ENCODE measurements around the gene ARGLU1. TPM values are rescaled to one million over a fixed set of nuclear protein-coding genes. Genes with fewer than 3 reads are reported as not detected.
"Not testable (repeated sequence)": the region's sequence is repeated elsewhere in the genome, so short reads cannot be mapped to it uniquely, and the experiment has no call there.

Gene ARGLU1
- total and polyA plus RNA-seq, 10 donors: 99.5 to 204 (median 135) TPM

DNA sequence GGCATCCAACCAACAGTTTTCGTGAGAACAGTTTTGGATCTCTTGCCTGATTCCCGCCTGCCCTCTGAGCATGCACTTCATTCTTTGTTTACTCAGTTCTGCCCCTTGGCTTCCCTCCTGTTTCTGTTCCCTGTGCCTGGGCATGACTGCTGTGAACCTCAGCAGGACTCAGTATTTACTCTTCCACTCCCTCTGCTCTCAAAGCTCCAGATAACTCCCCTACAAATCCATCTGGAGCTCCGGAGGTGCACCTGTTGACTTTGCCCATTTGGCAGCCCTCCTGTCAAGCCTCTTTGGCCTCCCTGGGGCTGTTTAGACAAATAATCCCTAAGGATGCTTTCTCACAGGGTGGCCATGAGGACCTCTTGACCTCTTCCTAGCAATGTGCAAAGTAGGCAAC is 34.2 kb upstream of the ARGLU1 start:
- Histone ChIP-seq H3K27ac (no peak overlapping the region), H3K4me3 (no peak overlapping the region), H3K9me3 (no peaks in the 10 kb centered on the region), H3K36me3 (no peaks in the 10 kb centered on the region), H3K27me3 (replicated peaks in 1 of 7) (no peaks in the 10 kb centered on the region), H3K4me1 (peaks cover 0 to 12% (median 7%) of the 10 kb centered on the region in 6 donors)
- no peak for DNase-seq
- intact Hi-C loops (cut with DNase I; ENCODE audit: low total_unique reads): no loop called here
- TF ChIP-seq POLR2AphosphoS5 (IDR thresholded peaks at IDR 0.05) (no peak), POLR2A (IDR thresholded peaks at IDR 0.05) (no peak)
- TF ChIP-seq, protein P1, sequence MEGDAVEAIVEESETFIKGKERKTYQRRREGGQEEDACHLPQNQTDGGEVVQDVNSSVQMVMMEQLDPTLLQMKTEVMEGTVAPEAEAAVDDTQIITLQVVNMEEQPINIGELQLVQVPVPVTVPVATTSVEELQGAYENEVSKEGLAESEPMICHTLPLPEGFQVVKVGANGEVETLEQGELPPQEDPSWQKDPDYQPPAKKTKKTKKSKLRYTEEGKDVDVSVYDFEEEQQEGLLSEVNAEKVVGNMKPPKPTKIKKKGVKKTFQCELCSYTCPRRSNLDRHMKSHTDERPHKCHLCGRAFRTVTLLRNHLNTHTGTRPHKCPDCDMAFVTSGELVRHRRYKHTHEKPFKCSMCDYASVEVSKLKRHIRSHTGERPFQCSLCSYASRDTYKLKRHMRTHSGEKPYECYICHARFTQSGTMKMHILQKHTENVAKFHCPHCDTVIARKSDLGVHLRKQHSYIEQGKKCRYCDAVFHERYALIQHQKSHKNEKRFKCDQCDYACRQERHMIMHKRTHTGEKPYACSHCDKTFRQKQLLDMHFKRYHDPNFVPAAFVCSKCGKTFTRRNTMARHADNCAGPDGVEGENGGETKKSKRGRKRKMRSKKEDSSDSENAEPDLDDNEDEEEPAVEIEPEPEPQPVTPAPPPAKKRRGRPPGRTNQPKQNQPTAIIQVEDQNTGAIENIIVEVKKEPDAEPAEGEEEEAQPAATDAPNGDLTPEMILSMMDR (IDR thresholded peaks at IDR 0.05 in 8 of 11, conservative IDR thresholded peaks at IDR 0.05 in 3 of 11): no peak
- WGBS, 5 donors: 92 to 99% (median 95%) methylated on average over 3 of the region's 3 CpGs

DNA sequence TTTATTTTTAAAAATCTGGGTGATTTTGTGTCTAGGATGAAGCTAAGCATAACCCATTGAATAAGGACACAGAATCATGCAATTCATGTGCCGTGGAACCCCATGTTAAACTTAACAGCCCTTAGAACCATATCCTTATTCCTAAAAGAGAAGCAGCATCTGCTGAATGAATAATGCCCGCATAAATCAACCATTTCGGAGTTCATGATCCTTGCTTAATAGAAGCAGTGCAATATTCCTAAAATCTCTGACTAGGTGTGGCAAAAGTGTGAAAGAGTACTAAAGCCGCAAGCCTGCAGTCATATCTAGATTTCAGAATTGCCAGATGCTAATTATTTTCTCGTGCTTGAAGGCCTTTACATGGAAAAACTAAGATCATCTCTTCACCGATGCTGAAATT is 33.6 kb upstream of the ARGLU1 start:
- no peaks in the 10 kb centered on the region for H3K9me3 ChIP-seq
- 71 to 76% (median 74%) methylated on average over 6 of the region's 6 CpGs for WGBS, 5 donors

DNA sequence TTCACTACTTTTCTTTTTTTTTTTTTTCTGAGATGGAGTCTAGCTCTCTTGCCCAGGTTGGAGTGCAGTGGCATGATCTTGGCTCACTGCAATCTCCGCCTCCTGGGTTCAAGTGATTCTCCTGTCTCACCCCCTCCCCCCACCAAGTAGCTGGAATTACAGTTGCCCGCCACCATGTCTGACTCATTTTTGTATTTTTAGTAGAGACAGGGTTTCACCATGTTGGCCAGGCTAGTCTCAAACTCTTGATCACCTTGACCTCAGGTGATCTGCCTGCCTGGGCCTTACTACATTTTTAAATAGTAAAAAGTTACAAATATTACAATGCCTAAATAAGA is 32.8 kb upstream of the ARGLU1 start:
- WGBS, 5 donors: 55 to 72% (median 68%) methylated on average over 2 of the region's 2 CpGs
- intact Hi-C loops (cut with DNase I; ENCODE audit: low total_unique reads); H3K36me3 ChIP-seq; H3K4me3 ChIP-seq; DNase-seq; H3K27me3 ChIP-seq (replicated peaks in 1 of 7); H3K27ac ChIP-seq; H3K9me3 ChIP-seq: not testable (repeated sequence)
- H3K4me1 ChIP-seq: peaks cover 0 to 12% (median 7%) of the 10 kb centered on the region in 6 donors

More for the DNA sequence above, 33.6 kb upstream of the ARGLU1 start:
- H3K27ac ChIP-seq: no peak overlapping the region
- no peak for DNase-seq
- TF ChIP-seq, protein P1 (IDR thresholded peaks at IDR 0.05 in 8 of 11, conservative IDR thresholded peaks at IDR 0.05 in 3 of 11): no peak
- TF ChIP-seq POLR2A (IDR thresholded peaks at IDR 0.05): no peak
- TF ChIP-seq POLR2AphosphoS5 (IDR thresholded peaks at IDR 0.05): no peak
- H3K4me3 ChIP-seq: no peak overlapping the region
- H3K27me3 ChIP-seq (replicated peaks in 1 of 7): no peaks in the 10 kb centered on the region
- intact Hi-C loops (cut with DNase I; ENCODE audit: low total_unique reads): no loop called here
- peaks cover 0 to 12% (median 7%) of the 10 kb centered on the region in 6 donors for H3K4me1 ChIP-seq
- H3K36me3 ChIP-seq: no peaks in the 10 kb centered on the region

DNA sequence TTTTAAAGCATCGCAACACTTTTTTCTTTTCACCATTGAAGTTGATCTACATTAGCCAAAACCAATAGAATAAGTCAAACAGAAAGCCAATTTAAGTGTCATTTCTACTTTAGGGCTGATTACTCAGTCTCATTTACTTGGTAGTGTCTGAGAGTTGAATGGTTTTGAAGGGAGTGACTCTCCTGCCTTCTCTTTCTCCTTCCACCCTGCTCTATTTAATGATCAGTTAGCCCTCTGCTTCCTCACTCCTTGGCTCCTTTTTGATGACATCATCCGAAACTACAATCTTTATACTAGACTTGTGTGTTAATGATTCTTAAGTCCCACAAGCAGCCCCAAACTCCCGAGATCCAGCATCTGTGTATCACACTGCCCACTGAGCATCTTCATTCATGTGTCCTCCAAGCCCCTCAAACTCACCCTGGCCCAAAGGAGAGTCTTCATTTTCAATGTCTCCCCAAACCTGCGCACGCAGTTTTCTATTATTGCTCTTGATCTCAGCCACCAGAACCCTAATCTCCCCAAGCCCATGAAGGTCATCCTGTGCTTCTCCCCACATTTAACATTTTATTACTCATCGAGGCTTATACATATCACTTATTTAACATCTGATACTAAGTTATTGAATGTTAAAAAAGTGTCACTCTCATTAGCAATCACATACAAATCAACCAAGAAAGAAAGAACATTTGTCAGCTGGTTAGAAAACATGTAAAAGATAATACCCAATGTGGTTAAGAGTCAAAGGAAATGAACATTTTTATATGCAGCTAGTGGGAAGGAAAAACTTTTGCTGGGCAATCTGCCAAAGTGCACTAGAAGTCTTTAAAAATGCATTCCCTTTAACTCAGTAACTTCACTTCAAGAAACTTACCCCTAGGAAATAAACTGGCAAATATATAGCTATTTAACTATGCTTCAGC is 32.2 kb upstream of the ARGLU1 start:
- 53 to 58% (median 57%) methylated on average over 6 of the region's 6 CpGs for WGBS, 5 donors
- Histone ChIP-seq H3K27ac (no peak overlapping the region), H3K4me1 (peaks cover 0 to 12% (median 7%) of the 10 kb centered on the region in 6 donors), H3K9me3 (no peaks in the 10 kb centered on the region), H3K4me3 (no peak overlapping the region), H3K27me3 (replicated peaks in 1 of 7) (no peaks in the 10 kb centered on the region), H3K36me3 (no peaks in the 10 kb centered on the region)
- intact Hi-C loops (cut with DNase I; ENCODE audit: low total_unique reads): no loop called here
- no peak for DNase-seq
- TF ChIP-seq POLR2AphosphoS5 (IDR thresholded peaks at IDR 0.05) (no peak), POLR2A (IDR thresholded peaks at IDR 0.05) (no peak)
- TF ChIP-seq, protein P1 (IDR thresholded peaks at IDR 0.05 in 8 of 11, conservative IDR thresholded peaks at IDR 0.05 in 3 of 11): no peak
